Non-pigmented ciliary epithelial cell (primary cell): ENCODE data around the gene SDK1.

Experiments
- DNase-seq: peaks from one replicate; pipeline ENCODE4 v3.0.0-alpha.2; 2010; ENCODE audit warnings: low read depth

Gene SDK1

DNA sequence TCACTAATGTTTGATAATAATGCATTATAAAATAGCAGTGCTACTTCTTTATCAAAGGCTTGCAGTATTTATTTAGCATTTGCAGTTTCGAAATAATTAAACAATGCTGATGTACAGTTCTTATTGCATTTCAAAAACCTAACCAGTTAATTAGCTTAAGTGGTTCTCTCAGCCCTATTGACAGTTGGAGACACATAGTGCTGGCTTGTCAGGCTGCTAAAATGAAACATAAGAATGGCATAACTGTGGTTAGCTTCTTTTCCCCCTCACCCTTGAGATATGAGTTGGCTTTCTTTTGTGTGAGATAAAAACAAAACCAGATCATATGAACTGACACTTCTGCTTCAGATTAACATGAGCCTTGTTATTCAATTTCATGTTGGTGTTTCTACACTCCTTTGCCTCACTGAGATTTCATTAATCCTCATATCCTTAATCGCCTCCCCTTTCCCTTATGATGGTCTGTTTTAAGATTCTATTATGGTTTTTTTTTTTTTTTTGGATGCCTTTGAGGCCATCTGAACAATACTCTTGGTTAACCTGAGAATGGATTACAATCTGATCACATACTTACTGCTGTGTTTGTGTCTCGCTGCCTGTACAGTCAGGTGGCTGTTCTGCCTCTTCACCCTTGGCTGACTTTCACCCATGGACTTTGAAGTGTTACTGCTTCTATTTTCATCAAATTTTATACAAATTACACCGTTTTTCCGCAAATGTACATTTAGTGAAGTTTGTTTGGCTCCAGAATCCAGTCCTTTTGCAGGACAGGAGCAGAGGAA lies 108.0 kb downstream of the SDK1 start:
- no peak for DNase-seq

- no peak for DNase-seq
Measured at GRCh38 chr7:3412871-3413270, 111.8 kb downstream of the SDK1 start.

- no peak for DNase-seq
Measured at GRCh38 chr7:3415861-3416312, 114.8 kb downstream of the SDK1 start.

DNA sequence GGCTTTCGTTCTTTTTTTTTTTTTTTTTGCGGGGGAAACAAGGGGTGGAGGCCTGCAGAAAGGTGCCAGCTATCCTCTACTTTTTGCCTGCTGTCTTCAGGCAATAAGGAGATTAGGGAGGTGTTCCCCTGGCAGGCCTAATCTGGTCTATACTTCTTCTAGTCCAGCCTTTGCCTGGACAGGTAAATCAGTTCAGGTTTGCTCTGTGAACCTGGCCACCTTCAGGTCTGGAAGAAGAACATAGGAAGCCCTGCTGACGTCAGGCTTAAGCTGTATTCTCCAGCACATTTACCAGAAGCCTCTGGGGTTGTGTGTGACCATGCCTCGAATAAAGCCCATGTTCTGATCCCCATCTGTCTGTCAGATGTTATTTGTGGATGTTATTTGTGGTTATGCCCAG lies 115.4 kb downstream of the SDK1 start:
- no peak for DNase-seq

DNA sequence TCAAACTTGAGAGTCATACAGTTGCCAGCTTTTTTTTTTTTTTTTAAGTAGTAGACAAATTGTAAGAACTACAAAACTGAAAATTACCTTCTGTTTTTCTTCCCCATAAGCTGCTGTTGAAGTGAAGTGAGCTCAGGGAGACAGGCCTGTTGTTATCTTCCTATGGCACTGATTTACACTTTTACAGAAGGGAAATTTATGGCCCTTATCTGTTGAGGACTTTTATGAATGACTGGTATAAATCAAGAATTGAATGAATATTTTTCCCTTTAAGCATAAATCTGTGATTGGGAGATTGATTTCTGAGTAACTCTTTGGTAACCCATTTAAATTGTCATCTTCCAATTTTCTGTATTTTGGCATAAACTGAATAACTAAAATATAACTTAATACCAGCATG lies 124.0 kb downstream of the SDK1 start:
- DNase-seq, result no peak

DNA sequence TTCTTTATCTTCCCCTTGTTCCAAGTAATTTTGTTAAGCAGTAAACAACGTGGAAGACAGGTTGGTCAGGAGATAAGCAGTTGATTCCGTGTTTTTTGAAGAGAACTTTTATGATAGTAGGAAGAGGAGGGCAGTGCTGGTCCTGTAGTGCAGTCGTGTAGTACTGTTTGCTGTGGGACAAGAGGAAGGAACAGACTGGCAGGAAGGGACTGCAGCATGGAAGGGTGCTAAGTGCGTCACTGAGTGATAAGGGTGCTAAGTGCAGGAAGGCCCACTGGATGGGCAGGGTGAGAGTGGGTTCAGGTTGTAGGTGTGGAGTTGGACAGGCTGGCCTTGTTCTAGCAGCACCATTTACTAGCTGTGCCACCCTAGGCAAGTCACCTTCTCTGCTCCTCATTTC lies 125.0 kb downstream of the SDK1 start:
- no peak for DNase-seq

DNA sequence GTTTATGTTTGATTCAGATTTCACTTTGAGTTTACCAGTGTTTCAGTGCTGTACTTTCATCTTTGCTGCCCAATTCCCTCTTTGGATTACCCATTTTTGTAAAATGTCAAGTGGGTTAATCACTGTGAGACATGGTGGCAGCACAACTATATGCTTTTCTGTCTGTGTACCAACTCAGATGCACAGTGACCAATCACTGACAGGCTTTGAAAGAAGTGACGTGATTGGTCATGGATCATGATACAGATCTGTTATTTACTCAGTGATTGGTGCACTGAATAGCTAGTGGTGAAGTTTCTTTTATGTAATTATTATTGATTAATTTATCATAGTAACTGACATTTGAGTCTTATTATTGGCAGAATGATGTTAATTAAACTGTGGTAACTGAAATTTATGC lies 126.9 kb downstream of the SDK1 start:
- DNase-seq, result no peak

- no peak for DNase-seq
Measured at GRCh38 chr7:3429981-3430380, 128.9 kb downstream of the SDK1 start.

GRCh38 chr7:3430588-3430987 lies 129.5 kb downstream of the SDK1 start:
- DNase-seq, result no peak

DNA sequence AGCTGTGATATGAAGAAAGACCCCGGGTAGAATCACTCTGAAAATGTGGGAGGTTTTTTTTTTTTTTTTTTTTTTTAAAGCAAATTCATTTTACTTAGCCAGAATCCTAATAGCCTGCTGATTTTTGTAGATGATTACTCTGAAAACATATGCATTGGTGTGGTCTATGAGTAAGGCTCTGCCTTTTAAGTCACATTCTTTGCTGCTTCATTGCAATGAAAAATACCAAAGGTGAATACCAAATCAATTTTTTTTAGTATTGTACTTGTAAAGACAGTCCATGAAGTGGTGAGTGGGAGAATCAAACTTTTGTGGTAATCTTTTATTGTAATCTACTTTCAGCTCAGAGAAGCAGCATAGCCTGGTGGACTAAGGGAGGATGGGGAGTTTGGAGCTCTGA lies 130.3 kb downstream of the SDK1 start:
- peak; percentile 35 for DNase-seq

GRCh38 chr7:3432911-3433310 lies 131.9 kb downstream of the SDK1 start:
- no peak for DNase-seq

- no peak for DNase-seq
Measured at GRCh38 chr7:3434611-3435010, 133.6 kb downstream of the SDK1 start.

- no peak for DNase-seq
Measured at GRCh38 chr7:3436112-3436511, 135.1 kb downstream of the SDK1 start.

- DNase-seq, result peak; percentile 65
Measured at GRCh38 chr7:3436746-3437145, 135.7 kb downstream of the SDK1 start.

DNA sequence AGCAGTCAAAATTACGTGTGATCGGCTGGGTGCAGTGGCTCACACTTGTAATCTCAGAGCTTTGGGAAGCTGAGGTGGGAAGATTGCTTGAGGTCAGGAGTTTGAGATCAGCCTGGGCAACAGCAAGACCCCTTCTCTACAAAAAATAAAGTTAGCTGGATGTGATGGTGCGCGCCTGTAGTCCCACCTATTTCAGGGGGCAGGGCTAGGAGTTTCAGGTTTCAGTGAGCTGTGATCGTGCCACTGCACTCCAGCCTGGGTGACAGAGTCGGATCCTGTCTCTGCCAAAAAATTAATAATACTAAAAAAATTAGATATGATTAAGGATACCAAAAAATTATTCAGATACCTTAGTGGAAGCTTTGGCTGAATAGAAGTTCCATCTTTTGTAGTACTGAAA lies 136.4 kb downstream of the SDK1 start:
- no peak for DNase-seq

GRCh38 chr7:3438352-3438751 lies 137.3 kb downstream of the SDK1 start:
- DNase-seq, result no peak

GRCh38 chr7:3439333-3440030 lies 138.4 kb downstream of the SDK1 start:
- peak; percentile 92 for DNase-seq

DNA sequence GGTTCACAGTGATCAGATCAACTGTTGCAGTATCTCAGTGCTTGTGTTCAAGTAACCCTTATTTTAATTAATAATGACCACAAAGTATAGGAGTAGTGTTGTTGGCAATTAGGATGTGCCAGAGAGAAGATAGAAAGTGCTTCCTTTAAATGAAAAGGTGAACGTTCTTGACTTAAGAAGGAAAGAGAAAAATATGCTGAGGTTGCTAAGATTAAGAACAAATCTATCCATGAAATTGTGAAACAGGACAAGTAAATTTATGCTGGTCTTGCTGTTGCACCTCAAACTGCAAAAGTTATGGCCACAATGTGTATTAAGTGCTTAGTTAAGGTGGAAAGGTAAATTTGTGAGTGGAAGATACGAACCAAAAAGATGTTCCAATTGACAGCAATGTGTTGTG lies 139.5 kb downstream of the SDK1 start:
- DNase-seq, result no peak

DNA sequence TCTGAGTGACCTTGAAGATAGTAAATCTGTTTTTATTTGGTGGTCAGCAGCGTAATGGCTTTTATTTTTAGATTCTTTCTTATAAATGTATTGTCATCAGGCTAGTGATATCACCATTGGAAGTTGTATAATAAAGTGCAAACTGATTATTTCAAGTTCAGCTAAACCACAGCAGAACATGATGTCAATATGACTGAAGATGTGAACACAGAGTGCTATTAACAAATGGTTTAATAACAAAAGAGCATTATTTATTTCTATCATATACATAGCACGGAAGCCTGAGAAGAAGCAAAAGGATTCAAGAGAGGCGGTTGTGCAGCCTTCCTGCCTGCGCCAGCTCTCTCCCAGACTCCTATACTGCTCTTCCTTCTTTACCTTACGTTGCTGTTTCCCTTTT lies 142.7 kb downstream of the SDK1 start:
- no peak for DNase-seq

- no peak for DNase-seq
Measured at GRCh38 chr7:3446786-3447185, 145.7 kb downstream of the SDK1 start.

- no peak for DNase-seq
Measured at GRCh38 chr7:3451701-3452100, 150.6 kb downstream of the SDK1 start.

DNA sequence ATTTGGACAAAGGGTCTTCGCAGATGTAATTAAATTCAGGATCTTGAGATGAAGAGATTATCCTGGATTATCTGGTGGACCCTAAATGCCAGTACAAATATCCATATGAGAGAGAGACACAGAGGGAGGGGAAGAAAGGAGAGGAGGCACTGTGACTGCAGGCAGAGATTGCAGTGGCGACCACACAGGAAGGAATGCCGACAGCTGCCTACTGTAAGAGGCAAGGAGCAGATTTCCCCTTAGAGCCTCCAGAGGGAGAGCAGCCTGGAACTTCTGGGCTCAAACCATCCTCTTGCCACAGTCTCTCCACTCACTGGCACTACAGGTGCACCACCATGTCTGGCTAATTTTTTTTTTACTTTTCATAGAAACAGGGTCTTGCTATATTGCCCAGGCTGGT lies 152.3 kb downstream of the SDK1 start:
- DNase-seq, result no peak

GRCh38 chr7:3455806-3456595 lies 154.9 kb downstream of the SDK1 start:
- DNase-seq, result peak; percentile 55
